IMR-90 (cell line): Measurements from ENCODE around the gene SPTLC3. TPM values are rescaled to one million over a fixed set of nuclear protein-coding genes. Genes with fewer than 3 reads are reported as not detected.

Experiments used
- ATAC-seq: fragments of 200-7000 bp; cut with Tn5 transposase; 2 replicates; pipeline ENCODE4 v1.9.1; 2020; ENCODE audit warnings: low read depth, mild to moderate bottlenecking, moderate library complexity
- BruUV-seq: library from RNA; stranded (reverse); fragments of 400-500 nt; replicated peaks from 2 replicates; lab custom pipeline; 2021; lab: Mats Ljungman, UMichigan
- CTCF ChIA-PET: fragments of 300-600 bp; formaldehyde crosslinking; extraction: SDS; loops from one replicate; lab custom pipeline; 2021; ENCODE audit warnings: antibody characterized with exemption; lab: Yijun Ruan, JAX
- POLR2A ChIA-PET: fragments of 300-600 bp; sonication (Branson Sonifier 250); formaldehyde crosslinking; loops from one replicate; lab custom pipeline; 2022; ENCODE audit warnings: antibody characterized with exemption; ENCODE audit not compliant: unreplicated experiment; lab: Charles Lee
- DNase-seq: peaks from one replicate; pipeline ENCODE4 v3.0.0; 2013
- H2AFZ ChIP-seq: replicated peaks from 2 replicates; pipeline ENCODE3; 2013; ENCODE audit warnings: low read length, mild to moderate bottlenecking; ENCODE audit not compliant: poor library complexity
- H2AK5ac ChIP-seq: 2 replicates; pipeline ENCODE4 v1.6.1; 2013; ENCODE audit warnings: low read depth, low read length, inconsistent platforms
- H2AK9ac ChIP-seq: replicated peaks from 2 replicates; pipeline ENCODE3; 2013; ENCODE audit warnings: mild to moderate bottlenecking, low read depth, low read length, moderate library complexity; ENCODE audit not compliant: poor library complexity
- H2BK120ac ChIP-seq: 2 replicates; pipeline ENCODE4 v1.6.1; 2013; ENCODE audit warnings: low read depth, low read length, inconsistent platforms
- H2BK15ac ChIP-seq: 3 replicates; pipeline ENCODE4 v1.6.1; 2013; ENCODE audit warnings: low read depth, low read length, inconsistent platforms
- H2BK20ac ChIP-seq: 2 replicates; pipeline ENCODE4 v1.6.1; 2013; ENCODE audit warnings: low read depth, mild to moderate bottlenecking, inconsistent platforms, low read length, moderate library complexity
- H2BK5ac ChIP-seq: 2 replicates; pipeline ENCODE4 v1.6.1; 2013; ENCODE audit warnings: mild to moderate bottlenecking, low read depth, low read length, inconsistent platforms; ENCODE audit not compliant: poor library complexity, severe bottlenecking
- H3K14ac ChIP-seq: replicated peaks from 2 replicates; pipeline ENCODE4 v1.6.1; 2013; ENCODE audit warnings: low read depth, low read length, inconsistent platforms
- H3K18ac ChIP-seq: 2 replicates; pipeline ENCODE4 v1.6.1; 2013; ENCODE audit warnings: low read depth, low read length, control low read depth
- H3K23ac ChIP-seq: 2 replicates; pipeline ENCODE4 v1.6.1; 2013; ENCODE audit warnings: low read depth, low read length, inconsistent platforms
- H3K27ac ChIP-seq: 2 replicates; pipeline ENCODE4 v1.5.1; 2013; ENCODE audit warnings: mild to moderate bottlenecking, control low read depth, low read length; ENCODE audit not compliant: insufficient read depth
- H3K27me3 ChIP-seq: 2 replicates; pipeline ENCODE4 v1.6.1; 2013; ENCODE audit warnings: low read length; ENCODE audit not compliant: control insufficient read depth, insufficient read depth
- H3K36me3 ChIP-seq: 2 replicates; pipeline ENCODE4 v1.6.1; 2013; ENCODE audit warnings: low read length, mixed read lengths; ENCODE audit not compliant: control insufficient read depth, insufficient read depth
- H3K4ac ChIP-seq: 2 replicates; pipeline ENCODE4 v1.6.1; 2013; ENCODE audit warnings: low read depth, low read length, inconsistent platforms
- H3K4me1 ChIP-seq: 2 replicates; pipeline ENCODE4 v1.6.1; 2013; ENCODE audit warnings: low read length, mixed read lengths; ENCODE audit not compliant: control insufficient read depth, insufficient read depth
- H3K4me2 ChIP-seq: 2 replicates; pipeline ENCODE4 v1.6.1; 2013; ENCODE audit warnings: low read depth, mild to moderate bottlenecking, control low read depth, low read length, moderate library complexity
- H3K4me3 ChIP-seq: 2 replicates; pipeline ENCODE4 v1.5.1; 2013; ENCODE audit warnings: low read depth, mild to moderate bottlenecking, control low read depth, low read length, moderate library complexity; ENCODE audit not compliant: insufficient read depth
- H3K56ac ChIP-seq: 2 replicates; pipeline ENCODE4 v1.6.1; 2013; ENCODE audit warnings: low read length, inconsistent platforms; ENCODE audit not compliant: insufficient read depth; ENCODE audit errors: extremely low read depth
- H3K79me1 ChIP-seq, 2 experiments: 2 replicates each; pipeline ENCODE4 v1.6.1; 2013; ENCODE audit warnings: low read length in 2 of 2, inconsistent platforms in 1 of 2, low read depth in 1 of 2
- H3K9ac ChIP-seq: 2 replicates; pipeline ENCODE4 v1.6.1; 2013; ENCODE audit warnings: low read depth, low read length, control low read depth
- H3K9me1 ChIP-seq: 2 replicates; pipeline ENCODE4 v1.6.1; 2013; ENCODE audit warnings: low read length, inconsistent platforms; ENCODE audit not compliant: insufficient read depth
- H3K9me3 ChIP-seq: 2 replicates; pipeline ENCODE4 v1.6.1; 2013; ENCODE audit warnings: low read length; ENCODE audit not compliant: control insufficient read depth, insufficient read depth
- H4K20me1 ChIP-seq: 2 replicates; pipeline ENCODE4 v1.6.1; 2013; ENCODE audit warnings: low read length, inconsistent platforms; ENCODE audit not compliant: insufficient read depth
- H4K5ac ChIP-seq: 2 replicates; pipeline ENCODE4 v1.6.1; 2013; ENCODE audit warnings: mild to moderate bottlenecking, low read depth, low read length, control low read depth
- H4K8ac ChIP-seq, 2 experiments: 2 replicates each; pipeline ENCODE4 v1.6.1; 2013; ENCODE audit warnings: low read depth in 2 of 2, low read length in 2 of 2, control low read depth in 1 of 2, inconsistent platforms in 1 of 2
- H4K91ac ChIP-seq: 2 replicates; pipeline ENCODE4 v1.6.1; 2013; ENCODE audit warnings: low read depth, low read length, inconsistent platforms; ENCODE audit not compliant: insufficient read depth
- CEBPB ChIP-seq: IDR thresholded peaks from 2 replicates; pipeline ENCODE4 v1.6.1; 2012; ENCODE audit warnings: low read depth, low read length, improper control_type of control experiment
- CHD1 ChIP-seq: IDR thresholded peaks from 2 replicates; pipeline ENCODE4 v1.6.1; 2012; ENCODE audit warnings: low read depth, low read length, improper control_type of control experiment
- WGBS, 2 experiments: methylation state at CpG; one replicate each; pipeline versions ENCODE4 v1.1.5 to v1.1.7; 2013; ENCODE audit warnings: missing lambda C conversion rate in 2 of 2; ENCODE audit not compliant: insufficient read length in 1 of 2; ENCODE audit errors: extremely low coverage in 2 of 2; 5-methylcytosine and 5-hydroxymethylcytosine counted together
- dilution Hi-C: fragments of 300-500 bp; cut with HindIII; formaldehyde crosslinking; loops from one replicate; pipeline ENCODE4 v1.14.3; 2018; ENCODE audit warnings: low sequenced_read_pairs; ENCODE audit not compliant: unreplicated experiment
- in situ Hi-C: fragments of 300-500 bp; cut with MboI; formaldehyde crosslinking; loops from 3 replicates; pipeline ENCODE4 v1.14.3; 2019; ENCODE audit warnings: low sequenced_read_pairs, inconsistent platforms, mixed read lengths
- intact Hi-C: fragments of 100-400 bp; cut with micrococcal nuclease; formaldehyde crosslinking; loops from 2 replicates; pipeline ENCODE4 v1.10.0; 2022
- polyA plus RNA-seq, 3 experiments: library from polyadenylated mRNA; depleted of rRNA; stranded (reverse); fragments of >200 nt; gene quantifications; 2 replicates each; pipeline ENCODE4 v1.2.3, GENCODE V29; 2012; ENCODE audit warnings: low replicate concordance in 1 of 3
- total RNA-seq: library from RNA; depleted of rRNA; stranded (reverse); fragments of >200 nt; gene quantifications from 2 replicates; pipeline ENCODE4 v1.2.3, GENCODE V29; 2012

SPTLC3 gene
- total and polyA plus RNA-seq, 2 of the 4 experiments (the other 2 are of a cell fraction) = 0.44 to 1.6 TPM

DNA sequence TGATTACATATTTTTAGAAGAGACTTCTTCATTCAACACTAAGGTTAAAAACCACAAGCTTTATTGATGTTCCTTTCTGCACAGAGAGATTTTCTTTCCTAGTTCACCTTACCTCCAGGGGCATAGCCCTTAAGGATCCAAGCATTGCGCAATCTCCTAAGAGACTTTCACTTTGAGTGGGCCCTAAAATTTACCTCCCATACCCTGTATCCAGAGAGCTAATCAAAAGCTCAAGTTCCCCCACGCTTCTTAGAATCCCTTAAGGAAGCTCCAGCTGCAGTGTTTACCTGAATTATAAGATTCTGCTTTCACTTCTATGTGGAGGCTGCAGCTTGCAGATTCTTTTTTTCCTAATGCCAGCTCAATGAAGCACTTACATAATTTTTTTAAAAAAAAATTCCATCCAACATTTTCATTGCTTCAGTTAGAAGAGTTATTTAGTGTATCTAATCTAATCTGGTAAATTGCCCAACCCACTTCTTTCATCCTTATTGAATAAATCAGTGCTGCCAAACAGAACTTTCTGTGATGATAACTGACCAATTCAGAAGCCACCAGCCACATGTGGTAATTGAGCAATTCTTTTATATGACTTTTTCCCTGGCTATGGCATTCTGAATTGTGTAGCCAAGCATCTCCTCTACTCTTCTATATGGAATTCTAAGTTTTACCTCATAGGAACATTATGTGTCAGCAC lies 24.6 kb upstream of the SPTLC3 start:
- Histone ChIP-seq H2BK20ac (no peak overlapping the region), H3K36me3 (no peaks in the 10 kb centered on the region), H3K56ac (no peak overlapping the region), H4K5ac (no peak overlapping the region), H3K18ac (no peak overlapping the region), H2AK5ac (no peak overlapping the region), H4K91ac (no peak overlapping the region), H2AFZ (no peak overlapping the region), H2AK9ac (no peak overlapping the region), H3K79me1 (no peaks in the 10 kb centered on the region), H2BK120ac (no peak overlapping the region), H3K9me1 (no peaks in the 10 kb centered on the region), H3K4me3 (no peak overlapping the region), H2BK5ac (no peak overlapping the region), H3K27me3 (no peaks in the 10 kb centered on the region), H3K4me2 (no peak overlapping the region), H3K14ac (no peak overlapping the region), H3K27ac (no peak overlapping the region), H3K23ac (no peak overlapping the region), H3K9ac (no peak overlapping the region), H2BK15ac (no peak overlapping the region), H4K20me1 (no peaks in the 10 kb centered on the region), H4K8ac (no peak overlapping the region), H3K9me3 (no peaks in the 10 kb centered on the region), H3K4me1 (no peaks in the 10 kb centered on the region), H3K4ac (no peak overlapping the region)
- intact Hi-C loops (no loop called here), in situ Hi-C loops (no loop called here), dilution Hi-C loops (no loop called here)
- CTCF ChIA-PET = interaction anchor here (1.0 to 1.4 kb wide), 2 partner anchors 21 to 123 kb away, joined by 3 to 4 read pairs; no protein-coding TSS in a partner anchor
- DNase-seq = no peak
- no CpG with 5 or more reads among the region's 2 CpGs for WGBS, 2 experiments
- BruUV-seq = no TSS peak
- peak; percentile 94 for TF ChIP-seq CEBPB
- no peak for TF ChIP-seq CHD1
- no peak for ATAC-seq
- POLR2A ChIA-PET = no interaction called here
